COR-L47 (cell line): ENCODE measurements around the gene EXOSC2.

Source experiments
- DNase-seq: peaks from one replicate; lab custom pipeline; 2025; lab: John Stamatoyannopoulos, UW

EXOSC2 gene

DNA sequence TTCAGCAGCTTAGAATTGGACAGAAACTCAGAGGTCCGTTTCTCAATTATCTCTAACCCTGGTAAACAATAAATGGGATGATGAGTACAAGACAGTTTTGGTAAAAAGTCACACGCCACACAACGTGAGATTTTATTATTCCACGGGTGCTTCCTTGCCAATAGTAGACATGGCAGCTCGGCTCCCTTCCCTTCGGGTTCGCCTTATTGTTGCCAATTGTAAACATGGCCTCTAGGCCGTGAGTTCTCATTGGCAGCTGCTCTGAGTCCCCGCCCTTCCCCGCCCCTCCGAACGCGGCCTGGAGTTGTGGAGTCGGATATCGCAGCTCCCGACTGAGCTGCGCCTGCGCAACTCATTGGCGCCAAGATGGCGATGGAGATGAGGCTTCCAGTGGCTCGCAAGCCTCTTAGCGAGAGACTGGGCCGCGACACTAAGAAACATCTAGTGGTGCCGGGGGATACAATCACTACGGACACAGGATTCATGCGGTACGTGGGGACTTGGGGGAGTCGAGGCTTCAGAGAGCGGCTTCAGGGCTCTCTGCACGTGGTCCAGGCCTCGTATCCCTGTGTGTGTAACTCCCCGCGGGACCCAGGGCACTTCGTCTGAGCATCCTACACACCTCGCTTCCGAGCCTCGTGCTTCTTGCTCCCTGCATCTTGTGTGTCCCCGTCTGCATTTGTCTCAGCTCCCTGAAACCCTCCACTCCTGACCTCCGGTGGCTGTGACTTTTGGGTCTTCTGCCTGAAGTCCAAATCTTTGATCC, at the start of gene EXOSC2:
EXOSC2 (plus strand) TSS at position 355 of the 766 bp plus-strand sequence; CDS start at position 367, 12 bp downstream.
- DNase-seq: peak; percentile 98

DNA sequence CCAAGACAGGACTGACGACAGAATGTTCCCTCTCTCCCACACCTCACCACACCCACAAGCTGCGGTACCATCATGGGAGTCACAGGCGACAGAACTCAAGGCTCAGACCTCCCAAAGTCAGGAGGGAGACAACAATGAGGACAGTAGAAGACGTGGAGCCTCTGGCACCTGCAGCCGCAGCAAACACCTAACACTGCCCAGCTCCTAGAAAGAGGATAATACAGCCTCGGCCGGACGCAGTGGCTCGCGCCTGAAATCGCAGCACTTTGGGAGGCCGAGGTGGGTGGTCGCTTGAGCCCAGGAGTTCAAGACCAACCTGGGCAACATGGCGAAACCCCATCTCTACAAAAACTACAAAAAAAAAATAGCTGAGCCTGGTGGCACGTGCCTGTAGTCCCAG, 42.4 kb upstream of the EXOSC2 start:
- DNase-seq: no peak

DNA sequence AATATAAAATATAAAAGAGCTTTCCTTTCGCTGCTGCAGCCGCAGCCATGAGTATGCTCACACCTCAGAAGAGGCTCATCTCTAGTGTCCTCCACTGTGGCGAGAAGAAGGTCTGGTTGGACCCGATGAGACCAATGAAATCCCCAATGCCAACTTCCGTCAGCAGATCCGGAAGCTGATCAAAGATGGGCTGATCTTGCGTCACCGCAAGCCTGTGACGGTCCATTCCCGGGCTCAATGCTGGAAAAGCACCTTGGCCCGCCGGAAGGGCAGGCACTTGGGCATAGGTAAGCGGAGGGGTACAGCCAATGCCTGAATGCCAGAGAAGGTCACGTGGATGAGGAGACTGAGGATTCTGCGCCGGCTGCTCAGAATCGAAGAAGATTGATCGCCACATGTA, 41.8 kb upstream of the EXOSC2 start:
- DNase-seq: no peak

DNA sequence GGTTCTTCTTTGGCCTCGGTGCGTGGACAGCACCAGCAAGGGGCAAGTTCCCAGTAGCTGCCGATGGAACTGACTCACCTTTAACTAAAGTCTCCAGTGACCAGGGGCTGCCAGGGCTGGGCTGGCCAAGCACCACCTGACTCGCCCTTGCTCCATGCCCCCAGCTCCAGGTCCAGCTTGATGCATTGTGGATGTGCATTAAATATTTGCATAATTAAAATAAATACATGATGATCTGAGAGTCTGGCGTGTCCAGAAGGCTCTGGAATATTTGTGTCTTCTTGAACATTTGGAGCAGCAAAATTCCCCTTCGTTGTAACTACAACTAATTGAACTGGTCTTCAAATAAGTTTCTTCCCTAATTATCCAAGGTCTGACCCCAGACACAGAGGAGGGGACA, 38.7 kb upstream of the EXOSC2 start:
- DNase-seq: no peak

DNA sequence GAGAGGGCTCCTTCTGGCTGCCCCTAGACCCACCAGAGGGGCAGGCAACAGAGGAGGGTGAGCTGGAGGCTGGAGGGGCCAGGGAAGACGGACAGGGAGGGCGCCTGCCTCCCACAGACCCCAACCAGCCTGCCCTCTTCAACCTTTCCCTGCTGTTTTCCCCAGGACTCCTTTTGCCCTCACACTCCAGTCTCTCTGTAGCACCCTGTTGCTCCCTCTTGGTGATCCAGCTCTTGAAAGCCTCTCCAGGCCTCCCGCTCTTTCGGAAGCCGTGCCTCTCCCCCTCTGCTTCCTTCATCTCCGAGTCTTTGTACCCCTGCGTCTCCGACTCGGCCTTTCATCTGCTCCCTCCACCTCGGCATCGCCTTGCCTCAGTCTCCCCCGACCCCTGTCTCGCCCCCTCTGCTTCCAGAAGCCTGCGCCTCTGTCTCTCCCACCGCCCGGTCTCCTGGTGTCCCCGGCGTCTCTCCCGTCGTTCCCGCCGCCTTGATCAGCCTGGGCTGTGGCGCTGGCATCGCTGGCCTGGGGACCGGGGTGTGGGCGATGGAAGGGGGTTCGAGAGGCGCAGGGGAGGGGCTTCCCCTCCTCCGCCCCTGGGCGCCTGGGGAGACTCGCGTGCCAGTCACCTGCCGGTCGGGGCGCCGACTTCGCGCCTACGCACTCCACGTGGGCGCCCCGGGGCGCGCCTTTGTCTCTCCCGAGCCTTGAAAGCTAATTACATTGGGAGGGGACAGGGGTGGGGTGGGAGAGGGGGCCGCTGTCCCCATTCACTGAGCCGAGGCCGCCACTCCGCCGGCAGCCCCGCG, 34.5 kb upstream of the EXOSC2 start:
- DNase-seq: no peak

- no peak for DNase-seq
Measured at GRCh38 chr9:130659699-130660248, 33.8 kb upstream of the EXOSC2 start.

DNA sequence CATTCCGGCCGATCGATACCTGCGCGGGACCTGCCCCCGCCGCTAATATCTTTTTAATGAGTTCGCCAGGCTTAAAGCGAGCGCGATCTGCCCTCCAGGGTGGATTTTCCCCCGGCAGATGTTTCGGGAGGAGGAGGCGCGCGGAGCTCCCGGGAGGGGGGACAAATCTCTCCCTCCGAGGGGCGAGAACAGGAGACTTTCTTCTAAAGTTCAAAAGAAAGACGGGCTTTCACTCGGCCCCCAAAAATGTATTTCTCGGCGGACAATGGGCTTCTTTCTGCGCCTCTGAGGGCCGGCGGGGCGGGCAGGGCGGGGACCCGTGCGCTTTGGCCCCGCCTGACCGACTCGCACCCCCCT, 33.3 kb upstream of the EXOSC2 start:
- DNase-seq: no peak

DNA sequence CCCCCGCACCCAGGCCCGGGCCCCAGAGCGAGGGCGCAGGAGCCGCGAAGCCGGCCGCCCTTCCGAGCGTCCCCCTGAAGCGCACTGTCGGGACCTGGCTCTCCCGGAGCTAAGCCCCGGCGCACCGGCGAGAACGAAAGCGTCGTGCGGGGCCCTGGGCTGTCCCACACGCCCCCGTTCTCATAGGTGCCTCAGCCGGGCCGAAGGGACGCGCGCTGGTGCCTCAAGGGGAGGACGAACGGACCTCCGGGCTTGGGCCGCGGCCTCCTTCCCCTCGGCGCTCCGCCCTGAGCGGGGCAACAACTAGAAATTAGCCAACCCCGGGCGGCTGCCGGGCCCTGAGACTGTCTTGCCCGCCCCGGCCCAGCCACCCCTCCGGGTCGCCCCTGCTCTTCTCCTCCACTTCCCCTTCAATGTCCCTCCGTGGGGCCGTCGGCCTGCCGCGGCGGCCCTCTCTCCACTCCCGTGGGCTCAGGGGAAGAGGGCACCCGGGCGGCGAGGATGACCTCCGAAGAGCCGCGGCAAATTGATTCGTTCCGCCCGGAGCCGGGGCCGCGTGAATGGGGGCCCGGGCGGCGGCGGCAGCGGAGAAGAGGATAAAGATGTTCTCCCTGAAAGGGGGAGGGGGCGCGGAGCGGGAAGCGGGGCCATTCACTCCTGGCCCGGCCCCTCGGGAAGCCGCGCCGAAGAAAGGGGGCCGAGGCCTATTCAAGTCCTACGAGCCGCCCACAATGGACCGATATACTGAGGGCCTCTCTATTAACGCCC, 32.7 kb upstream of the EXOSC2 start:
- DNase-seq: no peak

GRCh38 chr9:130661451-130662098, 32.0 kb upstream of the EXOSC2 start:
- DNase-seq: no peak

- DNase-seq: no peak
Measured at GRCh38 chr9:130662099-130662969, 31.2 kb upstream of the EXOSC2 start.

DNA sequence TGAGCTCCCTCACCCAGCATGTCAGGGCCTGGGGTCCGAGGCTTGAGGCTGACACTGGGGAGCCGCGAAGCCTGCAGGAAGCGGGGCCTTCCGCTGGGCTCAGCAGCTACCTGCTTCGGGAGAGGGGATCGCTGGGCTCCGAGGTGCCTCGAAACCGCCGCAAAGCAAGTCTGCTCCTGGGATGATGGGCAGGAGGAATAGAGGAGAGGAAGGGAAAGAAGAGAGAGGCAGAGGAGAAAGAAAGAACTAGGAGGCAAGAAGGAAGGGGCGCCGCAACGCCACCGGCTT, 30.7 kb upstream of the EXOSC2 start:
- no peak for DNase-seq

DNA sequence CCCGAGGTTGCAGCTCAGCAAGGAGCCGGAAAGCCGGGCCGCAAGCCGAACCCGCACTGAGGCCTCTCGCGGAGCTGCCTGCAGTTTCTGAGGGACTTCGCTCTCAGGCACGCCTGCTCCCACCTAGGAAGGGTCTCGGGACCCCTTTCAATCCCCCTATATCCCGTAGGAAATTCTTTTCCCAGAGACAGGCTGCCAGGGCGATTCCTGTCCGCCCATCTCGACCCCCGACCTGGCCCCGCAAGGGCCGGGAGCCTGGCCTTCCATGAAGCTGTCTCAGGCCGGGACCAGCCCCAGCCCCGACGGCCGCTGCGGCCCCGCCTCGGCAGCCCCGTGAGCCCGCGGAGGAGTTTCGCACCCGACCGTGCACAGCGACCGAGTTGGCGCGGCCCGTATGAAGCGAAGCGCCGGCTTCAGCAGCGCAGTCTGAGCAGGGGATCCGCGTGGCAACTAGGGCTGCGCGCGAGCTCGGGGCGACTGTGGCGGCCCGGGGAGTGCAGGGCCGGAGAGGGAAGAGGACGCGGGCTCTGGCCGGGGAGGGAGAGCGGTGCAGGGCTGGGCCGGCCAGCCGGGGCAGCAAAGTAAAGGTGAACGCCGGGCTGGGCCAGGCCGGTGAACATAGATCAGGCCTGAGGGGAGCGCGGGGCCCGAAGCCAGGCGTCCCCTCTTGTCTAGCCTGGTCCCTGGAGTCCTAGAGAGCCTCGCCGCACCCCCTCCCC, 30.2 kb upstream of the EXOSC2 start:
- DNase-seq: no peak

DNA sequence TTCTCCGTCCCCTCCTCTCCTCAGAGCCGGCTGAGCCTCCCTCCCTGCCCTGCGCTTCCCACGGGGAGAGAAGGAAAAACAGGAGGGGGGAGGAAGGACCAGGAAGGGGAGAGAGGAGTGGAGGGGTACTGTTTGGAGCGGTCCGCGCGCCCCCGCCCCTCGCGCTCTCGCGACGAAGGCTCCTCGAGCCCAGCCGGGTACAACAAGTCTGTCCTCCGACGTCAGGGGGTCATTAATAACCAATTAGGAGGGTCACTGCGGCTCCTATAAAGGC, 29.7 kb upstream of the EXOSC2 start:
- DNase-seq: no peak

- DNase-seq: no peak
Measured at GRCh38 chr9:130664251-130665028, 29.1 kb upstream of the EXOSC2 start, which contains the start of gene PRDM12. TSS of gene PRDM12 (plus strand) at chr9:130664594. CDS start at chr9:130664654, 60 bp downstream.

GRCh38 chr9:130665029-130665430, 28.6 kb upstream of the EXOSC2 start:
- DNase-seq: no peak

GRCh38 chr9:130665431-130666392, 27.9 kb upstream of the EXOSC2 start:
- no peak for DNase-seq

GRCh38 chr9:130666393-130667119, 27.0 kb upstream of the EXOSC2 start:
- no peak for DNase-seq

- DNase-seq: no peak
Measured at GRCh38 chr9:130667120-130667435, 26.5 kb upstream of the EXOSC2 start.
